NCI-H1417 (cell line): Measurements from ENCODE around the gene WWP2.

Experiments used
- DNase-seq, 3 experiments: peaks; one replicate each; lab custom pipeline; 2025; lab: John Stamatoyannopoulos, UW

WWP2 gene

DNA sequence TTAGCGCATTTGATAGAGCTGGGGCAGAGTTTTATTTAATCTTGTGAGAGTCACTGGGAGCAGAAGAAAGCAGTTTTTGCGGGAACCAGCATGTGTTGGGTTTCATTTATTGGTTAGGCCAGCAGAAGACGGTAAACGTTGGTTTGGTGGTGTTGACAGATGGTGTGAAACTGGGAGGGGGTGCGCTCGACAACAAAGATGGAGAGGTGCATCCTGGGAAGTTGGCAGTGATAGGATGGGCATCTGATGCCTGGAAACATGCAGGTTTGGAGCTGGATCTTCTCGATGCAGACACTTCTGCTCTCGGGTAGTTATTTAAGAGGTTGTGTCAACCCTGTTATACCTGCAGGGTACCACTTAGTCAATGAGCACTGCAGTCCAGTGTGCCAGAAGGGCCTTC, 164.1 kb downstream of the WWP2 start:
- no peak for DNase-seq

- DNase-seq, result no peak
Observed at GRCh38 chr16:69927056-69927757, 165.1 kb downstream of the WWP2 start.

DNA sequence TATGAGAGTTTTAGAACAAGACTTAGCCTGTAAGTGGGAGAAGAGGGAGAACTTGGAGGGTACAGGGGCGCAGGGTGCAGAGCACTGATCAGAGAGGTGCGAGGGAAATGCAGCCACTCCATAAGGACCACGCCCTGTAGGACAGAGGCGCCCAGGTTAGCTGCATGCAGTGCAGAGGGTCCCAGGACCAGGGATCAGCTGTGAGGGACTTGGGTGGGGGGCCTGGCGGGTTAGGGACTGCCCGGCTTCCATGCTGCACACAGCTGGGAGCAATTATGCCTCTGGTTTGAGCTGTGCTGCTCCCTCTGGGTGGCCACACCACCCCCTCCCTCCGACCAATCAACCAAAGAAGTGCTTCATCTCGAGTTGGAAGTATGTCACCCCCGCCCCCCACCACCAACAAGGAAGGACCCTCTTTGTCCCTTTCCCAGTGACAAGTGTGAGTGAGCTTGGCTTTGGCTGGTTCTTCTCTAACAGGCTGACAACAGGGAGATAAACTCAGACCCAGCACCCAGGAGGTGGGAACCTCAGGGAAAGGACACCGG, 166.8 kb downstream of the WWP2 start:
- DNase-seq, result no peak

- no peak for DNase-seq
Observed at GRCh38 chr16:69929480-69929879, 167.3 kb downstream of the WWP2 start.

- DNase-seq, result peak; percentile 19 to 67 (median 22)
Observed at GRCh38 chr16:69930117-69930776, 168.1 kb downstream of the WWP2 start.

DNA sequence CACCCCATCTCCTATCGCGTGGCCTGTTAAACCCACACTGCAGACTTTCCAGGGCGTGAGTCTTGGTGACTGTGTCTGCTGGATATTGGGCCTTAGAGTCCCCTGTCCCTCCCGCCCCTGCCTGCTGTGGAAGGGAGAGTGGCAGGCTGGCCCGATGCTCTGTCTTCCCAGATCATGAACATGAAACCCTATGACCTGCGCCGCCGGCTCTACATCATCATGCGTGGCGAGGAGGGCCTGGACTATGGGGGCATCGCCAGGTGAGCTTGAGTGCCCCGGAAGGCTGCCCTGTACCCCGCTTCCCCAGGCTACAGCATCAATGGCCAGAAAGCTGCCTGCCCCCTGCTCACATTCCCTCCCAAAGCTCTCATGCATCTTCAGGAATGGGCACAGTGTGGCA, 169.5 kb downstream of the WWP2 start:
- no peak for DNase-seq

DNA sequence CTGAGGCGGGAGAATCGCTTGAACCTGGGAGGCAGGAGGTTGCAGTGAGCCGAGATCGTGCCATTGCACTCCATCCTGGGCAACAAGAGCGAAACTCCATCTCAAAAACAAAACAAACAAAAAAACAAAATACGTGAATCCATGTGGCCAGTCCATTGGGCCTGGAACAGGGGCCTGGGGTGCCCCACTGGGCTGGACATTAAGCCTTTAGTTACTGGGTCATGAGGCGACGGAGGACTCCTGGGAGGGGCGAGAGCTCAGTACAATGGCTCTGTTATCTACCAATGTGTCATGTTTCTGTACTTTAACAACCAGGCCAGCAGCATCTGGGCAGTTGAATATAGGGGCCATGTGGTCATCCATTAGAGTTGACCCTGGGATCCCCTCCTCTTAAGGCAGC, 170.1 kb downstream of the WWP2 start:
- no peak for DNase-seq

GRCh38 chr16:69932691-69933392, 170.7 kb downstream of the WWP2 start:
- DNase-seq, result no peak

DNA sequence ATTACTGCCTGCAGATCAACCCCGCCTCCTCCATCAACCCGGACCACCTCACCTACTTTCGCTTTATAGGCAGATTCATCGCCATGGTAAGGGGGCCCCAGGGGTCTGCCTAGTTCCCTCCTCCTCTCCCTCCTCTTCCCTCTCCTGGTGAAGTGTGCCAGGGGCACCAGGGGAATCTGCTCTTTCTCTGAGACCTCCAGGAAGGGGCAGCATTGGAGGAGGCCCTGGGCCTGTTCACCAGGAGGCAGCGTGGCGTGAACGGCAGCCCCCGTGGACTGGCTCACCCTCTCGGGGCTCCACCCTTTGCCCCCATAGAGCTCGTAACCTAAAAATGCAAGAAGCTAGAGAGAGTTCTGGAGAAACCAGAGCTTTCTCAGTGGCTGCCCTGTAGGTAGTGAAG, 171.9 kb downstream of the WWP2 start:
- DNase-seq, result no peak

GRCh38 chr16:69934751-69935150, 172.6 kb downstream of the WWP2 start:
- DNase-seq, result no peak

DNA sequence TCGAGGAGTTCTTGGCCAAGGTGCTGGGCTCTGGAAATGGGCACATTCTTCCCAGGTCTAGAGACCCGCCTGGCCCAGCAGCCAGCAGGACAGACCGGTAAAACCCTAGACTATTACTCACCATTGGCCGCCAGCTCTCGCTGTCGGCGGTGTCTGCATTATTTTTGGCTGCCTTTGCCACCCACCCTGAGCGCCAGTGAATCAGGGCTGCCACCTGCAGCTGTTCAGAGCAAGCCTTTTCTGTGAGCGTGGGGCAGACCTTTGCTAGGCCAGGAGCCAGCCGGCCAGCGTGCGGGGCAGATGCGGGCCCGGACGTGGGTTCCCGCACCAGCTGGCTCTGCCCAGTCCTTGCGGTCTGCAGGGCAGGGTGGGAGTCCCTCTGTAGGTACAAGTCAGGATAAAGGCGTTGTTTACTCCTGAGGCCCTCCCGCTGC, 173.2 kb downstream of the WWP2 start:
- no peak for DNase-seq

GRCh38 chr16:69935740-69936139, 173.6 kb downstream of the WWP2 start:
- DNase-seq, result no peak

DNA sequence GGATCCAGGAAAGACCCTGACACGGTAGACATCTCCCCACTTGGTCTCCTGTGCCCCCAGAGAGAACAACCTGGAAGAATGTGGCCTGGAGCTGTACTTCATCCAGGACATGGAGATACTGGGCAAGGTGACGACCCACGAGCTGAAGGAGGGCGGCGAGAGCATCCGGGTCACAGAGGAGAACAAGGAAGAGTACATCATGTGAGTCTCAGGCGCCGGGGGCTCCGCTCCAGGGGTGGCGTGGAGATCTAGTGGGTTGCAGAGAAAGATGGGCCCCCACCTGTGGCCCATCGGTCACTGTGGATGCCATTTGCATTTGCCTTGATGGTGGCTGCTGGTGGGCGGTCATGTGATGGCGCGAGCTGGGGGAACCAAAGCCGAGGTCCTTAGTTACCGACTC, 174.1 kb downstream of the WWP2 start:
- no peak for DNase-seq

- DNase-seq, result no peak
Observed at GRCh38 chr16:69936751-69937211, 174.6 kb downstream of the WWP2 start.

- no peak for DNase-seq
Observed at GRCh38 chr16:69937465-69937951, 175.4 kb downstream of the WWP2 start.

DNA sequence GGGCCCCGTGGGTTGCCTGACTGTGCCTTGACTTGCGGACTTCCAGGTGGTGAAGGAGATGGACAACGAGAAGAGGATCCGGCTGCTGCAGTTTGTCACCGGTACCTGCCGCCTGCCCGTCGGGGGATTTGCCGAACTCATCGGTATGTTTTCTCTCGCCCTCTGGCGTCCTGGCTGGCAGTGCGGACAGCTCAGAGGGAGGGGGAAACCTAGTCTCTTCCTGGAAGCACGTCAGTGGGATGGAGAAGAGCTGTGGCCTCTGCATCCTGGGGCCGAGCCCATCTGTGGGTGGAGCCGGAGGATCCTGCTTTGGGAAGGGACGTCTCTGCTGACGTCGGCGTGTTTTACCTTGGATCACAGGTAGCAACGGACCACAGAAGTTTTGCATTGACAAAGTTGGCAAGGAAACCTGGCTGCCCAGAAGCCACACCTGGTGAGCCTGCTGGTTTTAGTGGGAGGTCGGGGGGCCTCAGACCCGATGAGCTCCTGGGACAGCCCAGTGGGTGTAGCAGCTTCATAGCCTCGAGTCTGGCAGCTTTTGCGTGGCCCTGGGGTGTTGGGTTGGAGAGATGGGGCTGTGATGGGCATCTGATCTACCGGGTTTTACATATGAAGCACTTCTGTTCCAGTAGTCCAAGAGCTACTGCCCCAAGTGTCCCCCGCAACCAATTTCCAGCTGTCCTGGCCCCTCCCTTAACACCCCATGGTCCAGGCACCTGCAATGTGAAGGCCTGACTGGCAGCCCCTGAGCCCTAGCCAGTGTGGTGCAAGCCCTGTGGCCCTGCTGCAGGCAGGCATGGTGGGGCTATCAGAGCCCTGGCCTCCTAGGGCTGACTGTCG, 177.1 kb downstream of the WWP2 start:
- no peak for DNase-seq

DNA sequence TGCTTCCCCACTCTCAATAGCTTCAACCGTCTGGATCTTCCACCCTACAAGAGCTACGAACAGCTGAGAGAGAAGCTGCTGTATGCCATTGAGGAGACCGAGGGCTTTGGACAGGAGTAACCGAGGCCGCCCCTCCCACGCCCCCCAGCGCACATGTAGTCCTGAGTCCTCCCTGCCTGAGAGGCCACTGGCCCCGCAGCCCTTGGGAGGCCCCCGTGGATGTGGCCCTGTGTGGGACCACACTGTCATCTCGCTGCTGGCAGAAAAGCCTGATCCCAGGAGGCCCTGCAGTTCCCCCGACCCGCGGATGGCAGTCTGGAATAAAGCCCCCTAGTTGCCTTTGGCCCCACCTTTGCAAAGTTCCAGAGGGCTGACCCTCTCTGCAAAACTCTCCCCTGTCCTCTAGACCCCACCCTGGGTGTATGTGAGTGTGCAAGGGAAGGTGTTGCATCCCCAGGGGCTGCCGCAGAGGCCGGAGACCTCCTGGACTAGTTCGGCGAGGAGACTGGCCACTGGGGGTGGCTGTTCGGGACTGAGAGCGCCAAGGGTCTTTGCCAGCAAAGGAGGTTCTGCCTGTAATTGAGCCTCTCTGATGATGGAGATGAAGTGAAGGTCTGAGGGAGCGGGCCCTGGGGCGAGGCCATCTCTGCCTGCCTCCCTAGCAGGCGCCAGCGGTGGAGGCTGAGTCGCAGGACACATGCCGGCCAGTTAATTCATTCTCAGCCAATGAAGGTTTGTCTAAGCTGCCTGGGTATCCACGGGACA, 177.9 kb downstream of the WWP2 start:
- no peak for DNase-seq

GRCh38 chr16:69940676-69941075, 178.5 kb downstream of the WWP2 start:
- DNase-seq, result no peak

DNA sequence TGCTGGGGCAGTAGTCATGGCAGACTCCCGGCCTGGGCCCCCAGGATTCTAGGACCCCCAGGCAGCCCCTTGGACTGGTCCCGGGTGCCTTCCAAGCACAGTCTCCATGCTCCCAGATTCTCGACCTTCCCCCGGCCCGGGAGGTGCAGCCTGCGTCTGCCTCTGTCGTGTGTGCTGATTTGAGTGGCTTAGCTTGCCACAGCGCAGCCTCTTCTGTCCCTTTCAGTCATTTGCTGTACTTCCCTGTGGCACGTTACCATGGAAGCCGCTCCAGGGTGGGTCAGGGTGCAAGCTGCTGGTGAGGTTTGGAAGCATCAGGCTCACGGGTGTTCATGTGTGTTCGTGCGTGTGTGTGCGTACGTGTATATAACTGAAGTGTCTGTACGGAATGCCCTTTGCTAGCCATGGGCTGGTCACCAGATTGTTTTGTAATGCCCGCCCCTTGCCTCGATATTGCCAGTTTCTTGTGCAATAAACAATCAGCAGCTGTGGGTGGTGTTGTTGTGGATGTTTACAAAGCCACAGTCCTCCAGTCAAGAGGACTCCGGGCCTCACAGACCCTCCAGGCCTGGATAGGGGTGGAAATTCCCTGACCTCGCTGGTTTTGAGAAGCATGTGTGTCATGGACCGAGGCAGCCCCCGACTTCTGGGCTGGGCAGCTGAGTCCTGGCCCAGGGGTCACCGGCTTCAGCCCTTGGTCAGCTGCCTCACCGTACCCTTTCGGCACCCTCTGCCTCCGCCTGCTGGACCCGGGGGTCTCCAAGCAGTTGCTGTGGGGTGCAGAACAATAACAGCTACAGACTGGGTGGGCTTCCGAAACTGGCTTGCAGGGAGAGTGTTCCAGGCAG, 179.3 kb downstream of the WWP2 start:
- DNase-seq, result peak in 1 of 3 experiments; percentile 9

GRCh38 chr16:69942099-69942491, 180.0 kb downstream of the WWP2 start:
- DNase-seq, result no peak
